Fibroblast of lung (primary cell): ENCODE measurements around the gene PPME1. TPM values are rescaled to one million over a fixed set of nuclear protein-coding genes. Genes with fewer than 3 reads are reported as not detected.

Experiments used
- DNase-seq, 2 donors: peaks; one replicate each; pipeline versions ENCODE4 v3.0.0 to v3.0.0-alpha.2; 2010; ENCODE audit warnings: low read depth in 2 of 2
- H2AFZ ChIP-seq: 2 replicates; pipeline ENCODE4 v1.5.1; 2012; ENCODE audit warnings: low read length, control low read depth, inconsistent platforms
- H3K27ac ChIP-seq: 2 replicates; pipeline ENCODE4 v1.5.1; 2011; ENCODE audit warnings: low read length, control low read depth; ENCODE audit not compliant: insufficient read depth
- H3K27me3 ChIP-seq: 2 replicates; pipeline ENCODE4 v1.5.1; 2011; ENCODE audit warnings: mild to moderate bottlenecking, low read length; ENCODE audit not compliant: control insufficient read depth, insufficient read depth
- H3K36me3 ChIP-seq: 2 replicates; pipeline ENCODE4 v1.5.1; 2011; ENCODE audit warnings: low read length; ENCODE audit not compliant: control insufficient read depth, insufficient read depth
- H3K4me1 ChIP-seq: 2 replicates; pipeline ENCODE4 v1.5.1; 2011; ENCODE audit warnings: low read length; ENCODE audit not compliant: control insufficient read depth, insufficient read depth; ENCODE audit errors: extremely low read depth
- H3K4me2 ChIP-seq: 2 replicates; pipeline ENCODE4 v1.5.1; 2011; ENCODE audit warnings: low read length, control low read depth; ENCODE audit not compliant: insufficient read depth; ENCODE audit errors: extremely low read depth
- H3K4me3 ChIP-seq, 4 experiments: fragments of 200-600 bp in 1 of 4; sonication (generic) in 1 of 4; replicated peaks in 1 of 4; 2 replicates each; pipeline ENCODE4 v1.5.1; 2011 to 2016; ENCODE audit warnings: low read length in 4 of 4, low read depth in 3 of 4, mild to moderate bottlenecking in 3 of 4, control low read depth in 2 of 4, inconsistent platforms in 1 of 4, mixed read lengths in 1 of 4; ENCODE audit not compliant: insufficient read depth in 1 of 4; ENCODE audit errors: control extremely low read depth in 1 of 4
- H3K79me2 ChIP-seq: 2 replicates; pipeline ENCODE4 v1.5.1; 2012; ENCODE audit warnings: mild to moderate bottlenecking, low read length, inconsistent platforms; ENCODE audit not compliant: control insufficient read depth, insufficient read depth
- H3K9ac ChIP-seq: 2 replicates; pipeline ENCODE4 v1.5.1; 2011; ENCODE audit warnings: mild to moderate bottlenecking, low read length, control low read depth; ENCODE audit not compliant: insufficient read depth
- H3K9me3 ChIP-seq: 2 replicates; pipeline ENCODE4 v1.5.1; 2012; ENCODE audit warnings: low read depth, low read length; ENCODE audit not compliant: control insufficient read depth, insufficient read depth
- H4K20me1 ChIP-seq: 2 replicates; pipeline ENCODE4 v1.5.1; 2011; ENCODE audit warnings: low read length; ENCODE audit not compliant: control insufficient read depth, insufficient read depth; ENCODE audit errors: extremely low read depth
- CTCF ChIP-seq, 2 donors: IDR thresholded peaks in 1 of 2; conservative IDR thresholded peaks in 1 of 2; 1 replicate in 1 of 2; 2 replicates in 1 of 2; pipeline ENCODE4 v1.5.1; 2011 to 2012; ENCODE audit warnings: low read length in 2 of 2, control low read depth in 1 of 2, inconsistent platforms in 1 of 2, low read depth in 1 of 2, mild to moderate bottlenecking in 1 of 2
- EZH2 ChIP-seq: IDR thresholded peaks from 2 replicates; pipeline ENCODE4 v1.5.1; 2012; ENCODE audit warnings: low read length, control low read depth, mild to moderate bottlenecking; ENCODE audit errors: missing control alignments
- polyA plus RNA-seq, 2 donors: library from polyadenylated mRNA; depleted of rRNA in 1 of 2; stranded (reverse) in 1 of 2; unstranded in 1 of 2; fragments of >200 nt; gene quantifications; 2 replicates each; pipeline ENCODE4 v1.2.1, GENCODE V29; 2011 to 2012; ENCODE audit warnings: missing spikeins in 1 of 2
- total RNA-seq: library from RNA; depleted of rRNA; stranded (reverse); fragments of >200 nt; gene quantifications from 2 replicates; pipeline ENCODE4 v1.2.1, GENCODE V29; 2014

PPME1 gene
- total and polyA plus RNA-seq, 2 donors (not counting 1 experiment from before 2014, with no cell fraction given): 35.3 to 38.8 TPM

DNA sequence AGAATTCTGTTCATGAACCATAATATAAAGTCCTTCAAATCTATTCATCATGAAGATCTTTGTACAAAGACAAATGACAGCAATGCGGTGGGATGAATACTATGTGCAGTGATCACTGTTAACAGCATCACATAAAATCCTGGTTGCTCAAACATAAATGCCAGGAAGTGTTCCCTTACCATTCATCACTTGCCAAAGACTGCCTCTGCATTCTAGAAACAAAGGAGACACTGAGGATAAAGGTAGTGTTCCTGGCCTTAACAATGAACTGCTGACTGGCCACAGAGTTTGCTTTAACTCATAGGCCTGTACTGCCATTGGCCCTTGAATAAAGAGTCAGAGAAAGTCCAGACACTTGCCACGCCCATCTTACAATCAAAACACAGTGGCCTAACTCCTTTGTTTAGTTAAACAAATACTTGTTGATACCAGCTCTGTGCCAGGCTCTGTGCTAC lies 29.8 kb upstream of the PPME1 start:
- Histone ChIP-seq H3K4me2 (no peak overlapping the region), H3K79me2 (no peaks in the 10 kb centered on the region), H2AFZ (no peak overlapping the region), H3K4me3 (no peak overlapping the region), H3K27me3 (no peaks in the 10 kb centered on the region), H3K36me3 (no peaks in the 10 kb centered on the region), H3K9ac (no peak overlapping the region), H3K27ac (no peak overlapping the region), H4K20me1 (no peaks in the 10 kb centered on the region), H3K4me1 (peaks cover 8% of the 10 kb centered on the region), H3K9me3 (no peaks in the 10 kb centered on the region)
- TF ChIP-seq CTCF (conservative IDR thresholded peaks at IDR 0.05 in 1 of 2, IDR thresholded peaks at IDR 0.05 in 1 of 2; ENCODE audit: low read depth in 1 of 2, low read length in 2 of 2) (no peak), EZH2 (no peak)
- DNase-seq: peak in 1 of 2 donors; percentile 83

DNA sequence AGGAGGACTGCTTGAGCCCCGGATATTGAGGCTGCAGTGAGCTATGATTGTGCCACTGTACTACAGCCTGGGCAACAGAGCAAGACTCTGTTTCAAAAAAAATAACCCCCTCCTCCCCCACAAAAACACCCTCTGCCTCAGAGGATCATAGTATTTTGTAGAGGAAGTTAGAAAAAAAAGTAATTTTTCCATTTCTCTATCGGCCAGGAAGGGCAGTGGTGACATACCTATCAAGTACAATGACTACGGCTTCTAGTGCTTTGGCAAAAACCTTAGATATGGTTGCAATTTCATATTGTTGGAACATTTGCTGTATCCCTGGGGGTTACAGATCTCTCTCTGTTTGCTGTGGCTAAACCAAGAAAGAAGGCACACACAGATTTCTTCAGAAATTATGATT lies 29.2 kb upstream of the PPME1 start:
- H3K27ac ChIP-seq: no peak overlapping the region
- H3K27me3 ChIP-seq: no peaks in the 10 kb centered on the region
- TF ChIP-seq CTCF (conservative IDR thresholded peaks at IDR 0.05 in 1 of 2, IDR thresholded peaks at IDR 0.05 in 1 of 2; ENCODE audit: low read depth in 1 of 2, low read length in 2 of 2): no peak
- no peak for TF ChIP-seq EZH2
- no peaks in the 10 kb centered on the region for H3K36me3 ChIP-seq
- peaks cover 8% of the 10 kb centered on the region for H3K4me1 ChIP-seq
- no peaks in the 10 kb centered on the region for H3K9me3 ChIP-seq
- H3K79me2 ChIP-seq: no peaks in the 10 kb centered on the region
- H3K9ac ChIP-seq: no peak overlapping the region
- no peak overlapping the region for H3K4me2 ChIP-seq
- H3K4me3 ChIP-seq: no peak overlapping the region
- H4K20me1 ChIP-seq: no peaks in the 10 kb centered on the region
- no peak for DNase-seq
- no peak overlapping the region for H2AFZ ChIP-seq

DNA sequence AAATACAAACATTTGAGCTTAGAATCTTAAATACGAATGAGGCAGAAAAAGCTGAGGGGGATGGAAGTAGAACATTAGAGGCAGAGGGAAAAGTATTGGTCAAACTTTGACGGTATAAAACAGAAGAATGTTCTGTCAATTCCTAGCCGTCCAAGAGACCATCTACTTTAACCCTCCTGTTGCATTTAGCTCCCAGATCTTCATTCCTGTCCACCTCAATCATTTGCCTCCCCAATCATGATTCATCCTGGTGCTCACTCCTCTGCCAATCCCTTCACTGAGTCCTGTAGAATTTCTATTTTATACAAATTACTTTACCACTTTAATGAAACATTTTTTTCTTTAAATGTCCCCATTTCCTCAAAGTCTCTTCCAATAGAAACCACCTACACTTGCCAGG lies 28.5 kb upstream of the PPME1 start:
- Histone ChIP-seq H3K9ac (no peak overlapping the region), H3K4me2 (no peak overlapping the region), H3K36me3 (no peaks in the 10 kb centered on the region), H2AFZ (no peak overlapping the region), H3K27me3 (no peaks in the 10 kb centered on the region), H3K4me1 (peaks cover 10% of the 10 kb centered on the region), H4K20me1 (no peaks in the 10 kb centered on the region), H3K4me3 (no peak overlapping the region), H3K79me2 (no peaks in the 10 kb centered on the region), H3K27ac (no peak overlapping the region), H3K9me3 (no peaks in the 10 kb centered on the region)
- DNase-seq: peak in 1 of 2 donors; percentile 79
- TF ChIP-seq EZH2 (no peak), CTCF (conservative IDR thresholded peaks at IDR 0.05 in 1 of 2, IDR thresholded peaks at IDR 0.05 in 1 of 2; ENCODE audit: low read depth in 1 of 2, low read length in 2 of 2) (no peak)
